ENCODE measurements around the gene CCDC38. TPM values are rescaled to one million over a fixed set of nuclear protein-coding genes. Genes with fewer than 3 reads are reported as not detected.

Gene CCDC38
- total and polyA plus RNA-seq, 9 of the 15 experiments (the other 6 are each of a cell fraction or from before 2014, with no cell fraction given) = not detected

GRCh38 chr12:95986635-95987570 is 44.5 kb upstream of the CCDC38 start:
- intact Hi-C loops (cut with micrococcal nuclease) (no loop called here), in situ Hi-C loops (cut with MboI) (no loop called here)
- ChIA-PET CTCF (ENCODE audit: low intra/inter-chr PET ratio) (no interaction called here), POLR2A (no interaction called here)
- 4% methylated on average over 14 of the region's 14 CpGs for WGBS (ENCODE audit: insufficient coverage, low coverage, missing lambda C conversion rate)
- no peak for FAIRE-seq
- Histone ChIP-seq H3K4me2 (ENCODE audit: insufficient read depth, low read length) (no peak overlapping the region), H3K27ac (ENCODE audit: extremely low read depth, low read depth, low read length) (no peak overlapping the region), H2AFZ (ENCODE audit: low read depth, low read length) (no peak overlapping the region), H3K9ac (ENCODE audit: insufficient read depth in 1 of 2, low read depth in 2 of 2, low read length in 2 of 2) (no peak overlapping the region), H3K27me3 (ENCODE audit: control insufficient read depth in 2 of 2, insufficient read depth in 2 of 2, low read length in 2 of 2) (peaks cover 14 to 32% of the 10 kb centered on the region in 2 experiments; a peak in 4 of 5 replicates), H3K9me1 (ENCODE audit: control insufficient read depth, insufficient read depth, low read length) (no peaks in the 10 kb centered on the region), H3K9me3 (replicated peaks; ENCODE audit: control insufficient read depth, insufficient read depth, low read depth, low read length) (no peaks in the 10 kb centered on the region), H3K4me3 (no peak overlapping the region), H3K79me2 (ENCODE audit: control insufficient read depth, insufficient read depth, low read length) (no peaks in the 10 kb centered on the region), H3K4me1 (replicated peaks in 1 of 2; ENCODE audit: control insufficient read depth in 2 of 2, insufficient read depth in 2 of 2, low read length in 2 of 2) (no peaks in the 10 kb centered on the region), H4K20me1 (replicated peaks; ENCODE audit: control insufficient read depth, insufficient read depth, low read length) (no peaks in the 10 kb centered on the region; the same call in 1 of the 2 replicates), H3K36me3 (ENCODE audit: control insufficient read depth, insufficient read depth, low read length) (no peaks in the 10 kb centered on the region)
- no TSS peak for BruUV-seq (replicated peaks)
- no peak for DNase-seq (ENCODE audit: extremely low read depth in 1 of 4, low spot score in 3 of 4)
- ATAC-seq = no peak
- TF ChIP-seq AFF4 (CRISPR knock-in tag; IDR thresholded peaks at IDR 0.05) (no peak), ZKSCAN3 (CRISPR knock-in tag; IDR thresholded peaks at IDR 0.05) (no peak), TCF3 (CRISPR knock-in tag; IDR thresholded peaks at IDR 0.05) (no peak), RAD21 (CRISPR knock-in tag; conservative IDR thresholded peaks at IDR 0.05 in 1 of 2, IDR thresholded peaks at IDR 0.05 in 1 of 2) (no peak), ZNF282 (CRISPR knock-in tag; IDR thresholded peaks at IDR 0.05) (no peak), JUND (IDR thresholded peaks at IDR 0.05; ENCODE audit: borderline replicate concordance, low read depth, low read length) (no peak), JUND (tag; IDR thresholded peaks at IDR 0.05; ENCODE audit: borderline replicate concordance, low read depth, low read length) (no peak)
- TF ChIP-seq, protein P1, sequence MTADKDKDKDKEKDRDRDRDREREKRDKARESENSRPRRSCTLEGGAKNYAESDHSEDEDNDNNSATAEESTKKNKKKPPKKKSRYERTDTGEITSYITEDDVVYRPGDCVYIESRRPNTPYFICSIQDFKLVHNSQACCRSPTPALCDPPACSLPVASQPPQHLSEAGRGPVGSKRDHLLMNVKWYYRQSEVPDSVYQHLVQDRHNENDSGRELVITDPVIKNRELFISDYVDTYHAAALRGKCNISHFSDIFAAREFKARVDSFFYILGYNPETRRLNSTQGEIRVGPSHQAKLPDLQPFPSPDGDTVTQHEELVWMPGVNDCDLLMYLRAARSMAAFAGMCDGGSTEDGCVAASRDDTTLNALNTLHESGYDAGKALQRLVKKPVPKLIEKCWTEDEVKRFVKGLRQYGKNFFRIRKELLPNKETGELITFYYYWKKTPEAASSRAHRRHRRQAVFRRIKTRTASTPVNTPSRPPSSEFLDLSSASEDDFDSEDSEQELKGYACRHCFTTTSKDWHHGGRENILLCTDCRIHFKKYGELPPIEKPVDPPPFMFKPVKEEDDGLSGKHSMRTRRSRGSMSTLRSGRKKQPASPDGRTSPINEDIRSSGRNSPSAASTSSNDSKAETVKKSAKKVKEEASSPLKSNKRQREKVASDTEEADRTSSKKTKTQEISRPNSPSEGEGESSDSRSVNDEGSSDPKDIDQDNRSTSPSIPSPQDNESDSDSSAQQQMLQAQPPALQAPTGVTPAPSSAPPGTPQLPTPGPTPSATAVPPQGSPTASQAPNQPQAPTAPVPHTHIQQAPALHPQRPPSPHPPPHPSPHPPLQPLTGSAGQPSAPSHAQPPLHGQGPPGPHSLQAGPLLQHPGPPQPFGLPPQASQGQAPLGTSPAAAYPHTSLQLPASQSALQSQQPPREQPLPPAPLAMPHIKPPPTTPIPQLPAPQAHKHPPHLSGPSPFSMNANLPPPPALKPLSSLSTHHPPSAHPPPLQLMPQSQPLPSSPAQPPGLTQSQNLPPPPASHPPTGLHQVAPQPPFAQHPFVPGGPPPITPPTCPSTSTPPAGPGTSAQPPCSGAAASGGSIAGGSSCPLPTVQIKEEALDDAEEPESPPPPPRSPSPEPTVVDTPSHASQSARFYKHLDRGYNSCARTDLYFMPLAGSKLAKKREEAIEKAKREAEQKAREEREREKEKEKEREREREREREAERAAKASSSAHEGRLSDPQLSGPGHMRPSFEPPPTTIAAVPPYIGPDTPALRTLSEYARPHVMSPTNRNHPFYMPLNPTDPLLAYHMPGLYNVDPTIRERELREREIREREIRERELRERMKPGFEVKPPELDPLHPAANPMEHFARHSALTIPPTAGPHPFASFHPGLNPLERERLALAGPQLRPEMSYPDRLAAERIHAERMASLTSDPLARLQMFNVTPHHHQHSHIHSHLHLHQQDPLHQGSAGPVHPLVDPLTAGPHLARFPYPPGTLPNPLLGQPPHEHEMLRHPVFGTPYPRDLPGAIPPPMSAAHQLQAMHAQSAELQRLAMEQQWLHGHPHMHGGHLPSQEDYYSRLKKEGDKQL (CRISPR knock-in tag; IDR thresholded peaks at IDR 0.05; ENCODE audit: borderline replicate concordance) = no peak
- TF ChIP-seq, protein P2, sequence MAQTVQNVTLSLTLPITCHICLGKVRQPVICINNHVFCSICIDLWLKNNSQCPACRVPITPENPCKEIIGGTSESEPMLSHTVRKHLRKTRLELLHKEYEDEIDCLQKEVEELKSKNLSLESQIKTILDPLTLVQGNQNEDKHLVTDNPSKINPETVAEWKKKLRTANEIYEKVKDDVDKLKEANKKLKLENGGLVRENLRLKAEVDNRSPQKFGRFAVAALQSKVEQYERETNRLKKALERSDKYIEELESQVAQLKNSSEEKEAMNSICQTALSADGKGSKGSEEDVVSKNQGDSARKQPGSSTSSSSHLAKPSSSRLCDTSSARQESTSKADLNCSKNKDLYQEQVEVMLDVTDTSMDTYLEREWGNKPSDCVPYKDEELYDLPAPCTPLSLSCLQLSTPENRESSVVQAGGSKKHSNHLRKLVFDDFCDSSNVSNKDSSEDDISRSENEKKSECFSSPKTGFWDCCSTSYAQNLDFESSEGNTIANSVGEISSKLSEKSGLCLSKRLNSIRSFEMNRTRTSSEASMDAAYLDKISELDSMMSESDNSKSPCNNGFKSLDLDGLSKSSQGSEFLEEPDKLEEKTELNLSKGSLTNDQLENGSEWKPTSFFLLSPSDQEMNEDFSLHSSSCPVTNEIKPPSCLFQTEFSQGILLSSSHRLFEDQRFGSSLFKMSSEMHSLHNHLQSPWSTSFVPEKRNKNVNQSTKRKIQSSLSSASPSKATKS (CRISPR knock-in tag; IDR thresholded peaks at IDR 0.05) = no peak
